Measurements from ENCODE around the gene ACIN1. TPM values are rescaled to one million over a fixed set of nuclear protein-coding genes. Genes with fewer than 3 reads are reported as not detected.

The ACIN1 gene
- total RNA-seq, 2 donors from 2014 or later, result 110 to 119 TPM

DNA sequence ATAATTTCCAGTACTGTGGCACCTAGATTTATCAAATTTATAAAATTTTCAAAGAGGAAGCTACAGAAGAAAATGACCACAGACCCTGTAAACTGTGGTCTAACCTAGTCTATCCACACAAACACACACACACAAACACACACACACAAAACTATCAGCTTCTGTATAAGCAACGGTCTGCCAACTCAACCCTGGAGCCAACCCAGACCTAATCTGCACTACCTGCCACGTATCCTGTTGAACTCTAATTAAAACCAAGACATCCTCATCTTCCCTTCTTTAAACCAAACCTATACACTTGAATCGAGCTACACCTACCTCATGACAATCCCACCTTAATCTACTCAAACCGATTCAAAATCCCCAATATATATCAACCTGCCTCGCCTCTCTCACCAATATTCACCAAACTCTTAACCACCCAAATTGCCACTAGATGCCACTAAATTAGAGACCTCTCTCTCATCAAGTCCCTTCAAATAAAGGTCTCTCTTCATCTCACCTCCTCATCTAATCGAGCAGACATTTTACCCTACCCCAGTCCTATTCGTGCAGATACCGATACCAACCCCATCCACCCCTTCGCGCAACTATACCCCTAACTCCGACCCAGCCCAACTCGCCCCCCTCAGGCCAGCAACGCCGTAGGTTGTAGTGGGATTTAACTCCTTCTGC is 808 bp downstream of the ACIN1 start:
- no peak for DNase-seq
- ATAC-seq, result no peak
- intact Hi-C loops (cut with DNase I, micrococcal nuclease), result no loop called here

DNA sequence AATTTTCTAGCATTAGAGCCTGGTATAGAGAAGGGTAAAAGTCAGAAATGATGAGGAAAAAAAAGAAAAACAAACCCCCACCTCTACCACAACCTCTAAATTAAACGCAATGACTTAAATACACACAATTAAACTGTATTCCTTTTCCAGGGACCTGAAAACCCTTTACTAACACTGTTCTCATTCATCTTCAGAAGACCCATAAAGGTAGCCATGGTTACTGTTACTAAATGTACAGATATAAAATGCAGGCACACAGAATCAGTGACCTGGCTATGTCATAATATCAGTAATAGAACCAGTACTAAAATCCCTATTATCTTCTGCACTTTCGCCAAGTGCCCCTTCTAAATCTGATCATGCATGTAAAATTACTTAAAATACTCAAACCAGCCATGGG is 1.4 kb downstream of the ACIN1 start:
- ATAC-seq (no peak), DNase-seq (no peak)
- intact Hi-C loops (cut with DNase I, micrococcal nuclease), result no loop called here

DNA sequence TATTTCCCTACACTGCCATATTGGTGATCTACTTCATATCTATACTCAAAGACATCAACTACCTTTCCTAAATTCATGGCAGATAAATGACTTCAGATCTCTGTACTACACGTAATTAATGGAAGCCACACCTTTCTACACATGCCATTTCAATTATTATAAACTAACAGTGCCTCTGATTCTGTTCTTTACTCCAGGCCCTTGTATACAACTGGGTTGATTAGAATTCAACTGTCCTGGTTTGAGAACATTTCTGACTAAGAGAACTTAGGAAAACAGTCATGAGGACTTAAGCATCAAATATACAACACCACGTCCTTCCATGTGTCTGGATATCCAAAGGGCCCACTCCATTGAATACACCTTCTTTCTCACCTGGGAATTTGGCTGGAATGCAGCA is 1.8 kb downstream of the ACIN1 start:
- ATAC-seq (no peak), DNase-seq (no peak)
- intact Hi-C loops (cut with DNase I, micrococcal nuclease), result no loop called here

DNA sequence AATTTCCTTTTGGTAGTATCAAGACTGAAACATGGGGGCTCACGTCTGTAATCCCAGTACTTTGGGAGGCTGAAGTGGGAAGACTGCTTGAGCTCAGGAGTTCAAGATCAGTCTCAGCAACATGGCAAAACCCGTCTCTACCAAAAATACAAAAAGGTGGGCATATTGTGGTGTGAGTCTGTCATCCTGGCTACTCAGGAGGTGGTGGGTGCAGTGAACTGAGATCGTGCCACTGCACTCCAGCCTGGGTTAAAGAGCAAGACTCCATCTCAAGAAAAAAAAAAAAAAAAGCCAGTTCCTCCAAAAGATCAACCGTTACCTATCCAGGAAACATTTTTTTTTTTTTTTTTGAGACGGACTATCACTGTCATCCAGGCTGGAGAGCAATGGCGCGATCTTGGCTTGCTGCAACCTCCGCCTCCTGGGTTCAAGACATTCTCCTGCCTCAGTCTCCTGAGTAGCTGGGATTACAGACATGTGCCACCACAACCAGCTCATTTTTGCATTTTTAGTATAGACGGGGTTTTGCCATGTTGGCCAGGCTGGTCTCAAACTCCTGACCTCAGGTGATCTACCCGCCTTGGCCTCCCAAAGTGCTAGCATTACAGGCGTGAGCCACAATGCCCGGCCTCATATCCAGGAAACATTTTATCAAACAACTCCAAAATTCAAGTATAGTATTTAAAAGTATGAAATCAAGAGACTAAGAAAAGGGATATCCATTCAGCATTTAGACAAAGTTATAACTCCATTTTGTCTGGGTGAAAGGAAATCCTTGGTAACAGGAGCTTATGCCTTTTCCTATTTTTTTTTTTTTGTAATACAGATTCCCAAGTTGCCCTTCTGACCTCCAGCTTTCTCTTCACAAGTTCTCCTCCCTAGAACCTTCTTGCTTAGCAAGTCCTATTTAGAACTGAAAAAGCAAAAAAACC is 3.4 kb downstream of the ACIN1 start:
- intact Hi-C loops (cut with DNase I, micrococcal nuclease), result no loop called here
- no peak for DNase-seq
- no peak for ATAC-seq

DNA sequence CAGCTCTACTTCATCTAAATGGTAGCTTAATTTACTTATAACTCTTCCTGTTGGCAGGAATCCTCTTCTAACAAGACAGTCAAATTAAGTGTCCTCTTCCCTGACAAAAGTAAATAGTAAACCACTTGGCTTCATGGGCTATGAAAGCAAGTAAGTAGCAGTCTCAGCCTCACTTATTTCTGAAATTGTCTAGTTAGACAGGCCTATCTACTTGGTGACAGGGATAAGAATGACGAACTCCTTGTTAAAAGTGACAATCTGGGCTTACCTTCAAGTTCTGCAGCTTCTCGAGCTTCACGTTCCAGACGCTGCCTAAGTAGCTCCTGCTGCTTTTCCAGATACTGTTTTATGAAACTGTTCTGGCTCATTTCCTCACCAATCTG is 4.7 kb downstream of the ACIN1 start:
- no peak for ATAC-seq
- DNase-seq, result no peak
- intact Hi-C loops (cut with DNase I, micrococcal nuclease), result no loop called here

DNA sequence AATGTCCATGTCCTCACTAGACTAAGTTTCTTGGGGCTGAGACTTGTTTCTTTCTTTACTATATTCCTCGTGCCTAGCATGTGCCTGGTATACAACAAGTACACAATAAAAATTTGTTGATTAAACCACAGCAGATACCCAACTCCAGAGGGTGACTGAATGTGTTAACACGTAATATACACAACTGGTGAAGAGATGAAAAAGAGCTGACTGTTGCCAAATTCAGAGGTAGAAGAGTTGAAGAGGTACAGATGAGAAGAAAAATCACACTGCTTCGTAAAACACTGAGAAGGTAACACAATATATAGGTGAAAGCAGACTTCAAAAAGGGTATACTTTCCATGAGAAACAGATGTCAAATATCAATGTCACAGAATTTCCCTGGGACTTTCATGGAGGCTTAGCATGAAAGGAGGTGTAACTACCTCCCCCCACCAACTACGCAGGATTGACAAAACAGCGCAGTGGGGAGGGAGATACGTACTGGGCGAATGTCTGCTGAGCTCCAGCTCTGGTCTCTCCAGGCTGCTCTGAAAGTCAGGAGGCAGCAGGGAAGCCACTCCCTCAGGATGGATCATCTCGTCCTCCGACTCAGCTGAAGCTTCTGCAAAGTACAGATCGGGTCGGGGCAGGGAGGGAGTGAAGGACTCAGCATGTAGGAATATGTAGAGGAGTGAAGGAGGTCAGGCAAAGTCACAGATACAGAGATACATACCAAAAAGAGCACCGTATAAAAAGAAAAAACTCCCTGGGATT is 5.3 kb downstream of the ACIN1 start:
- intact Hi-C loops (cut with DNase I, micrococcal nuclease), result no loop called here
- no peak for ATAC-seq
- DNase-seq, result no peak

DNA sequence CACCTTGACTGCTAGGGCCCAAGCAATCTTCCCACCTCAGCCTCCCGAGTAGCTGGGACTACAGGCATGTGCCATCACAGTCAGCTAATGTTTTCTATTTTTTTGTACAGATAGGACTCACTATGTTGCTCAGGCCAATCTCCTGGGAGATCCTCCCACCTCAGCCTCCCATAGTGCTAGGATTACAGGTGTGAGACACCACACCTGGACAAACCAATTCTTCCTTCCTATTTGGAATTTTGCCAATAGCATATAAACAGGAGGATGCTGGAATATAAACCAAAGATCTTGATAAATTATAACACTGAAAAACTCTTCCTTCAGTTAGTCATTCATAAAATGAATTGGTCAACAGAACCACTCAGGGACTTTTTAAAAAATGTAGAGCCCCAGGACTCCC is 8.4 kb downstream of the ACIN1 start:
- intact Hi-C loops (cut with DNase I, micrococcal nuclease), result no loop called here
- peak; percentile 74 for ATAC-seq
- DNase-seq, result no peak

DNA sequence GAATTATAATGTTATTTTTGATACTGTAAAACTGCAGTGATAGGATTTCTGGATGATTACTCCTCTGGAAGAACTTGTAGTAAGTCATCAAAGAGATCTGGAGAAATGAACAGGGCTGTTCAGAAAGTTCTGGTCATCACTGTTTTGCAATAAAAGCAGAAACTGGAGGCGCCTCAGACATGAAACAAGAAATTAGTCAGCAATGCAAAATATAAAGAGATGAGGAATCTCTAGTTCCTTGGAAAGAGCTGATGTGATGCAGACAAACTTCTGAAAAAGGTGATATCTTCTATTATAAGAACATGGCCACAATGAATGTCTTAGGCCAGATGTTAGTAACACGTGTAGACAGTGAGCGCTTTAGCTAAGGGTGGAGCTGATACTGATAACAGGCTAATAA is 9.5 kb downstream of the ACIN1 start:
- ATAC-seq (no peak), DNase-seq (no peak)
- intact Hi-C loops (cut with DNase I, micrococcal nuclease), result no loop called here

DNA sequence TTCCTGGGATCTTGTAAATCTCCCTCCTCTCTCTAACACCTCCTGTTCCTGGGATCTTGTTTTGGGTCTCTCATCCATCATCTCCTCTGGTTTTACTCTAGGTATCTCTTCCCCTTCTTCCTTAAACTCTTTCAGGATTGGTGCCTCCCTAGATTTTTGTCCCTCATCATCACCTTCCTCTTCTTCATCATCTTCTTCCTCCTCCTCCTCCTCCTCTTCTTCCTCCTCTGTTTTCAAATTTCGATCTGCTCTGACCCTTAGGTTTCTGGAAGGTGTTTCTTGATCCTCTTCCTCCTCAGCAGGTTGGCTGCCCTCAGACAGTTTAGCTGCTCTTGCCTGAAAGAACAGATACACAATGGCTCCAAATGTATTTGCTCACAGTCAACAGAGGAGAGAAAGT is 14.5 kb downstream of the ACIN1 start:
- intact Hi-C loops (cut with DNase I, micrococcal nuclease), result no loop called here
- DNase-seq (no peak), ATAC-seq (no peak)

DNA sequence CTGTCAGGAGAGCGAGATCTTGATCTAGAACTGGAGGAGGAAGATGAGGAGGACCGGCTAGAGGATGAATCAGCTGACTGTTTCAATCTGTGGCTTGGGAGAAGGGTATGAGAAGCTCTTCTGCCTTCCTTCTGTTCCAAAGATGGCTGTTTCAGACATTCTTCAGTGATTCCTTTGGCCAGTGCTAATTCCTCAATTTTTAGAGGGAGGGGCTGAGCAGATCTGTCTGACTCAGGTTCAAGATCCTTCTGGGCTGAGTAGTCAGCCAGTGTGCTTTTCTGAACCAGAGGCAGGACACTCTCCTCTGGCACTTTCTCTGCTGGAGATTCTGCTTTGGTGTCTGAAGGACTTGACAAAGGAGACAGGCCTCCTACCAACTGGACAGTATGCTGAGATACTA is 15.2 kb downstream of the ACIN1 start:
- no peak for DNase-seq
- intact Hi-C loops (cut with DNase I, micrococcal nuclease), result no loop called here
- ATAC-seq, result no peak

DNA sequence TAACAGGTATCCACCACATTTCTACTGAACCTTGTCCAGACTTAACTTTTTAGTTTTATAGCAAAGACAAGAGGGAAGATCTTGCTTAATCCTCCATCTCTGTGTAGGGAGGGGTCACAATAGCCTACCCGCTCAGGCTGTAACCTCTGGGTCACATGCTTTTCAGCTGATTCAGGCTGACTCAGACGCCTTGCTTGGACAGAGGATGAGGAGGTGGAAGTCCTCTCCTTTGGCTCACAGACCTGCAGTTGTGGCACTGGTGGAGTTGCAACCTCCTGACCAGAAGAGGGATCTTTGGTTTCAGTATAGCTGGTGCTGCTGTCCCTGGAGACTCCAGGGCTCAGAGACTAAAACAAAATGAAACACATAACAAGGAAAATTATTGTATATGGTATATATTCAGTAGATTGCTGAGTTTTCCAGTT is 16.2 kb downstream of the ACIN1 start:
- DNase-seq (peak in 1 of 2 donors; percentile 80), ATAC-seq (peak; percentile 83)
- intact Hi-C loops (cut with DNase I, micrococcal nuclease), result no loop called here

DNA sequence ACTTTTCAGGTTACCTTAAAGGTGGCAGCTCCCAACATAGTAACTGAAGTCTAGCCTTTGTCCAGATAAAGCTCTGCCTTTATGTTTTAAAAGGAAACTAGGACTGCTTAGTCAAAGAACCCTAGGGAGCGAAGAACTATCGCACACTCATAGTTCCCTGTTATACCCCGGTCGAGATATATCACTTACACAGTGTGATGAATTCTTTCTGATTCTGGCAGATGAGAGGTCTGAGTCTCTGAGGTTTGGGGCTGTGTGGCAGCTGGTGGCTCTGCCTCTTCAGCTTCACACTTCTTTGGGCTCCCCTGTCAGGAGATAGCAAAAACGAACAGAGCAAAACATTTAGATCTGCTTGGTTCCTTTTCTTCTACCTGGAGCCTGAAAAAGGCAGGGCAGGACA is 17.0 kb downstream of the ACIN1 start:
- DNase-seq (no peak), ATAC-seq (no peak)
- intact Hi-C loops (cut with DNase I, micrococcal nuclease), result no loop called here

DNA sequence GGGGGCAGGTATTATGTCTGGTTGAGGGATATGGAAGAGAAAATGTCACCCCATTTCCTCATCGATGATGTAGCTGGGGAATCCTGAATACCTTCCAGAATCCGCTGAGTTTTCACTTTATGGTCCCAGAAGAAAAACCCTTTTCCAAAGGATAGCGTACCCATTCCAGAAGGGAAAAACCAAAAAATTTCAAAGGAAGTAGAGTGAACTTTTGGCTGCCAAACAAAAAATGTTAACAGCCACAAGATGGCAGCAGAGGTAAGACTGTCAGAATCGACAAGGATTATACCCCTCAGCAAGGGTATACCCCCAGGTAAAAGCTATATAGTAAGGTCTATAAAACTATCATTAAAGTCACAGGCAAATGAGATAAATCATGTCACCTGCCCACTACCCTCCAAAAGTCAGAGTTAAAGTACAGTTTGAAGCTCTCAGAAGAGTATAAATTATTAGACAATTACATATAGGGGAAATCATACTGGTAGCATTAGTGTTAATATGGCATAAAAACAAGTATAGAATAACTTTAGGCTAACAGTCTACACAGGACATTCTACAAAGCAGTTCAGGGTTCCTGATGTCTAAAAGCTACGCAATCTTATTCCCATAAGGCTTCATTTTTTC is 18.0 kb downstream of the ACIN1 start:
- no peak for ATAC-seq
- intact Hi-C loops (cut with DNase I, micrococcal nuclease), result no loop called here
- no peak for DNase-seq

DNA sequence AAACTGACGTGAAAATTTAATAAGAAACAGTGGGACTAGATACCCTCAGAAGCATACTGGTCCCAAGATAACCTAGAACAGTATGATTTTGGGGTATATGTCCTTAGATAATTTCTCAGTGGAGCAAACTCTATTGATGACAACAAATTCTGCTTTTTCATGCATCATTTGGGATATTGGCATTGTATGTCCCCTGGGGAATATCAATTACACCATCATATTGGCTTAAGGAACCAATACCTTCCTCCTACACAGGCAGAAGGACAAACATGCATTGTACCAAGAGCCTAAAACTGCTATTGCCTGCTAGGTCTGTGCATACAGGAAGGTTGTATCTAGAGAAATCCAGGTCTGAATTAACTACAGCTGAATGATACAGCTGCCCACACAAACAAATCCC is 20.0 kb downstream of the ACIN1 start:
- DNase-seq, result no peak
- intact Hi-C loops (cut with DNase I, micrococcal nuclease), result no loop called here
- ATAC-seq, result no peak

DNA sequence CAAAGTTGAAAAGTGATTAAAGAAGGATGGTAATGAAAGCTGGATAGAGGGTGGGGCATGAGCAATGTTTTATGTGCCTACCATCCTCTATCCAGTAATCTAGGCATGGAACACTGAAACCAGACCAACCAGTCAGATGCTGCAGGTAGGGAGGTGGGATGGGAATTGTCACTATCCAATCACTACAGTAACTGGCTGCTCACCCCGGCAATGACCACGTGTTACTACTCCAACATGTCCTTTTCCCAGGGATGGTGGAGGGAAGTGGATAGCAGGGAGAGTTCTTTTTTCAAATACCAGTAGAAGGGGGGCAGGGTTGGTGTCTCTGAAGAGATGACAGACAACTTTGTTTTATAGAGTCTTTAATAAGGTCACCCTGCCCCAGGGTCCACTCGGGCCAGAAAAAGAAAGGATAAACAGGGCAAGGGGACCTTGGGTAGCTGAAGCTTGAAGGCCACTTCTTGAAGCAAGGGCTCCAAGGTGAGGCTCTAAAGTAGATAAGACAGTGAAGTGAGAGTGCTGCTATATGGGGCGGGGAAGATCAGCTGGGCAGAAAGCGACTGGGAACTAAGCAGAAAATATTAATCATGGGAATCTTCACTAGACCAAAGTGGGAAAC is 22.9 kb downstream of the ACIN1 start:
- intact Hi-C loops (cut with DNase I, micrococcal nuclease), result no loop called here
- peak in 1 of 2 donors; percentile 47 for DNase-seq
- peak; percentile 58 for ATAC-seq

DNA sequence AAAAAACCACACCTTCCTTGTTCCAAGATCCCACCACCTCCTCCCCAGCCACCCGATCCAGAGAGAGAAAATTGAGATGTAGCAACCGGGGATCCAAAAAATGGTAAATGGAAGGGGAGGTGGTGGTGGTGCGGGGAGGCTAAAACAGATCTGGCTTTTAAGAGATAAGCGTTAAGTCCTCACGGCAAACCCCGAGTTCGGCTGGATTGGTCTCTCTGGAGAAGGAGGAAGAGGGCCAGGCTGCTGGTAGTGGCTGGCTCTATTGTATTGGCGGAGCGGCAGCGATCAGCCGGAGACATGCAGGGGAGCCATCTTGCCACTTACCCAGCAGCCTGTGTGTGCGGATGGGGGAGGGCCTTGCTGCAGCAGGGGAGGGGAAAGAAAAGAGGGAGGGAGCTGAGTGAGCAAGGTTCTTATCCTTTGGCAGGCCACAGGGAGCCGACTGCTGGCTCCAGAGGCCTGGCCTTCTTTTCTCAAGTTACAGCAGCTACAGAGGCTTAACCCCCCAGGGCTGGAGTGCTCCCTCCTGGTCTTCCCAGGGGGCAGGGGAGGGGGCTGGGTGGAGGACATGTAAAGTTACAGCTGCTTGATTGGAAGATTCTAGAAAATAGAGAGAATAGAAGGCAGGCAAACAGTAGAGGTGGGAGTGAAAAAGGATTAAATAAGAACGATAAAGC is 23.6 kb downstream of the ACIN1 start:
- peak; percentile 81 to 89 for DNase-seq
- intact Hi-C loops (cut with DNase I, micrococcal nuclease), result no loop called here
- ATAC-seq, result peak; percentile 88

DNA sequence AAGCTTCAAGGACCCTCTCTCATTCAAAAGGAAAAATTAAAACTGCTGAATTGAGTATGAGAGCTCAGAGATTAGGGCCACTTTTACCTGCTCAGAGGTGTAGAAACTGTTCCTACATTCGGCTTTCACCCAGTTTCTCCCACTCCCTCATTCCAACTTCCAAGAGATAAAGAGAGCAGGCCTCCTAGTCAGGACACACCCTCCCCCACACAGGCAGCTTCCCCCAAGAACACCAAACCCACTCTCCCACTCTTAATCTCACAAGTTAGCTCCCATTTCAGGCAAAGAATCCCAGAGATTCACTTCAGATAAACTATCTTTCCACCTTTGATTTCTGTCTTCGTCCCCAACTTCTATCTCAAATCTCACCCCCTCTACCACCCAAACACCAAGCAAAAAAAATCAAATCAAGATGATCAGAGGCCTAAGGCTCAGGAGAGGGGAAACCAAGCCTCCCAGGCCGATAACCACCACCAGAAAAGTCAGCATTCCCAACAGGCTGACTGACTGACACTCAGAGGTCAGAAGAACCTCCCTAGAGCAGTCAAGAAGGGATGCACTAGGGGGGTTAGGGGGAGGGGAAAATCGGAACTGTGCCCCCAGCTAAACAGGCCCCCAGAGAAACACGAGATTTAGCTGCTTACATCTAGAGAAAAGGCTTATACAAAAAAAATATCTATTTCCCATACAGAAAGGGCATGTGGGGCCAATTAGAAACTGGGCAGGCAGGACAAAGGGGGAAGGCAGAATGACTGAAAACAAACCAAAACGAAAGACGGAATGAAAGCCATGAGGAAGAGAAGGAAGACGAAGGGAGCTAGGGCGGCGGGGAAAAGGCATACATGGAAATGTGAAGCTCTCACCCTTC is 24.4 kb downstream of the ACIN1 start:
- intact Hi-C loops (cut with DNase I, micrococcal nuclease), result no loop called here
- no peak for ATAC-seq
- DNase-seq, result no peak

All from left colon (tissue), 2 donors.